GM12878 (cell line): ENCODE data around the gene SCN5A. TPM values are rescaled to one million over a fixed set of nuclear protein-coding genes. Genes with fewer than 3 reads are reported as not detected.

Source experiments
- ATAC-seq: fragments of 200-7000 bp; cut with Tn5 transposase; 3 replicates; pipeline ENCODE4 v1.9.1; 2020; ENCODE audit warnings: mild to moderate bottlenecking, moderate library complexity
- BruUV-seq: library from RNA; stranded (reverse); fragments of 400-500 nt; replicated peaks from 2 replicates; lab custom pipeline; 2021; lab: Mats Ljungman, UMichigan
- CTCF ChIA-PET: fragments of 300-600 bp; sonication (Branson Sonifier 250); formaldehyde crosslinking; extraction: SDS; loops from one replicate; lab custom pipeline; 2021; ENCODE audit warnings: inconsistent platforms; lab: Yijun Ruan, JAX
- POLR2A ChIA-PET: fragments of 350-600 bp; formaldehyde crosslinking; extraction: SDS; loops from one replicate; lab custom pipeline; 2021; ENCODE audit warnings: inconsistent platforms; lab: Charles Lee
- RAD21 ChIA-PET: fragments of 300-600 bp; sonication (Branson Sonifier 250); formaldehyde crosslinking; loops from one replicate; lab custom pipeline; 2023; ENCODE audit warnings: antibody characterized with exemption; ENCODE audit not compliant: unreplicated experiment; lab: Charles Lee
- SMC1A ChIA-PET: fragments of 300-600 bp; sonication (Branson Sonifier 250); formaldehyde crosslinking; loops from one replicate; lab custom pipeline; 2023; ENCODE audit not compliant: unreplicated experiment, uncharacterized antibody; lab: Charles Lee
- DNase-seq: peaks from one replicate; pipeline ENCODE4 v3.0.0-alpha.2; 2011; ENCODE audit warnings: low read depth, low spot score
- FAIRE-seq: peaks from 3 replicates; lab custom pipeline; 2011; peaks lifted over from hg19 to GRCh38; lab: Jason Lieb, UNC
- H2AFZ ChIP-seq: 2 replicates; pipeline ENCODE4 v1.6.0; 2011; ENCODE audit warnings: low read depth, low read length, control low read depth; ENCODE audit not compliant: control insufficient read depth
- H3K27ac ChIP-seq: 2 replicates; pipeline ENCODE4 v1.5.1; 2011; ENCODE audit warnings: control low read depth; ENCODE audit not compliant: control insufficient read depth, insufficient read depth
- H3K27me3 ChIP-seq, 2 experiments: replicated peaks in 1 of 2; 2 replicates each; pipeline versions ENCODE4 v1.6.0 to v1.6.1; 2011; ENCODE audit warnings: low read length in 1 of 2; ENCODE audit not compliant: control insufficient read depth in 2 of 2, insufficient read depth in 2 of 2
- H3K36me3 ChIP-seq, 2 experiments: 2 replicates each; pipeline ENCODE4 v1.5.1; 2011; ENCODE audit warnings: low read length in 1 of 2; ENCODE audit not compliant: control insufficient read depth in 2 of 2, insufficient read depth in 2 of 2
- H3K4me1 ChIP-seq: 2 replicates; pipeline ENCODE4 v1.6.1; 2011; ENCODE audit warnings: mild to moderate bottlenecking, low read length, moderate library complexity, mixed read lengths; ENCODE audit not compliant: control insufficient read depth, insufficient read depth
- H3K4me2 ChIP-seq: 2 replicates; pipeline ENCODE4 v1.6.0; 2011; ENCODE audit warnings: control low read depth; ENCODE audit not compliant: control insufficient read depth, insufficient read depth
- H3K4me3 ChIP-seq: fragments of 200-600 bp; sonication (generic); 2 replicates; pipeline ENCODE4 v1.5.1; 2016
- H3K79me2 ChIP-seq: 2 replicates; pipeline ENCODE4 v1.6.0; 2011; ENCODE audit warnings: low read length; ENCODE audit not compliant: control insufficient read depth, insufficient read depth
- H3K9ac ChIP-seq: 2 replicates; pipeline ENCODE4 v1.8.0; 2011; ENCODE audit warnings: low read length, control low read depth, mixed read lengths; ENCODE audit not compliant: control insufficient read depth, insufficient read depth
- H3K9me3 ChIP-seq: replicated peaks from 3 replicates; pipeline ENCODE4 v1.5.1; 2011; ENCODE audit warnings: mild to moderate bottlenecking, low read length; ENCODE audit not compliant: control insufficient read depth, insufficient read depth
- H4K20me1 ChIP-seq: 2 replicates; pipeline ENCODE4 v1.6.0; 2011; ENCODE audit not compliant: control insufficient read depth, insufficient read depth
- ZNF274 ChIP-seq: IDR thresholded peaks from one replicate; pipeline ENCODE4 v1.8.0; 2011; ENCODE audit not compliant: insufficient read length, insufficient read depth
- WGBS: methylation state at CpG from one replicate; pipeline ENCODE4 v1.1.6; 2016; ENCODE audit warnings: low lambda C conversion rate; ENCODE audit not compliant: insufficient replicate concordance, insufficient coverage; ENCODE audit errors: missing lambda C conversion rate; 5-methylcytosine and 5-hydroxymethylcytosine counted together
- in situ Hi-C: fragments of 300-500 bp; cut with MboI; formaldehyde crosslinking; loops from 9 replicates; pipeline ENCODE4 v1.14.3; 2018; ENCODE audit warnings: mixed read lengths
- intact Hi-C: fragments of 100-400 bp; cut with micrococcal nuclease; formaldehyde crosslinking; loops from one replicate; pipeline ENCODE4 v1.14.2; 2022; ENCODE audit not compliant: unreplicated experiment
- polyA plus RNA-seq, 11 experiments: library from polyadenylated mRNA; depleted of rRNA in 4 of 11; unstranded in 6 of 11; stranded (reverse) in 5 of 11; fragments of >200 nt; fragmentation: Nextera tagmentation in 4 of 11; fragmentation: Illumina TruSeq in 1 of 11; extraction: Ambion mirVana in 4 of 11; extraction: Trizol in 1 of 11; gene quantifications; 1 replicate in 1 of 11; 2 replicates in 10 of 11; pipeline versions ENCODE4 v1.2.1 to v1.2.3, GENCODE V29; 2011 to 2016; ENCODE audit warnings: inconsistent platforms in 2 of 11, missing spikeins in 2 of 11, low read depth in 1 of 11
- total RNA-seq, 4 experiments: library from RNA; depleted of rRNA in 3 of 4; stranded (reverse); fragments of >200 nt in 3 of 4; fragmentation: Illumina TruSeq in 1 of 4; extraction: Trizol in 1 of 4; gene quantifications; 2 replicates each; pipeline versions ENCODE4 v1.2.1 to v1.2.3, GENCODE V29; 2013 to 2021
- TF ChIP-seq, protein P1 (sequence below): fragments of 450-650 bp; IDR thresholded peaks from 2 replicates; pipeline ENCODE4 v1.6.1; 2018; ENCODE audit warnings: borderline replicate concordance, mild to moderate bottlenecking; ENCODE audit not compliant: partially characterized antibody

SCN5A gene
- total and polyA plus RNA-seq, 10 of the 15 experiments (the other 5 are each of a cell fraction or from before 2014, with no cell fraction given) = not detected

DNA sequence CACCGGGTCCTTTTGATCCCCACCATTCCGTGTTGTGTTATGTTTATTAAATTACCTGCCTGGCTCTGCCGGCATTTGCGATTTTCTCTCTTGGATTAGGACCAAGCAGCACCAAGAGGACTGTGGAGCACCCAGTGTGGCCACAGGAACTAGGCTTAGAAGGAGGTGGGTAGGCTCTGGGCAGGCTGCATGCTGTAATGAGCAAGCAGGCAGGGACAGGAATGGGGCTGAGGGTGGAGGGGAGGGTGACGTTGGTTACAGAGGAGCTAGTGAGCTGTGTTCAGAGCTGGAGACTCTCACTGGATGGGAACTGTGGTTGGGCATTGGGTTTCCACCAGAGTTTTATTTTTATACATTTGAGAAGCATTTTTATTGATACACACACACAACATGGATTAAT, 7.9 kb upstream of the SCN5A start:
- Histone ChIP-seq H3K4me3 (no peak overlapping the region), H4K20me1 (no peaks in the 10 kb centered on the region), H3K9ac (no peak overlapping the region), H3K4me2 (no peak overlapping the region), H3K27me3 (no peaks in the 10 kb centered on the region), H3K9me3 (peaks cover 1% of the 10 kb centered on the region; the same call in 1 of the 3 replicates), H3K4me1 (no peaks in the 10 kb centered on the region), H2AFZ (no peak overlapping the region), H3K36me3 (no peaks in the 10 kb centered on the region), H3K27ac (no peak overlapping the region), H3K79me2 (no peaks in the 10 kb centered on the region)
- BruUV-seq = no TSS peak
- FAIRE-seq (no peak), ATAC-seq (no peak), DNase-seq (no peak)
- POLR2A ChIA-PET = no interaction called here
- CTCF ChIA-PET = interaction anchor here (0.9 to 9.7 kb wide), 2 partner anchors 136 to 311 kb away, joined by 3 to 66 read pairs; partner anchors contain the start of gene XYLB
- RAD21 ChIA-PET = no interaction called here
- TF ChIP-seq, protein P1, sequence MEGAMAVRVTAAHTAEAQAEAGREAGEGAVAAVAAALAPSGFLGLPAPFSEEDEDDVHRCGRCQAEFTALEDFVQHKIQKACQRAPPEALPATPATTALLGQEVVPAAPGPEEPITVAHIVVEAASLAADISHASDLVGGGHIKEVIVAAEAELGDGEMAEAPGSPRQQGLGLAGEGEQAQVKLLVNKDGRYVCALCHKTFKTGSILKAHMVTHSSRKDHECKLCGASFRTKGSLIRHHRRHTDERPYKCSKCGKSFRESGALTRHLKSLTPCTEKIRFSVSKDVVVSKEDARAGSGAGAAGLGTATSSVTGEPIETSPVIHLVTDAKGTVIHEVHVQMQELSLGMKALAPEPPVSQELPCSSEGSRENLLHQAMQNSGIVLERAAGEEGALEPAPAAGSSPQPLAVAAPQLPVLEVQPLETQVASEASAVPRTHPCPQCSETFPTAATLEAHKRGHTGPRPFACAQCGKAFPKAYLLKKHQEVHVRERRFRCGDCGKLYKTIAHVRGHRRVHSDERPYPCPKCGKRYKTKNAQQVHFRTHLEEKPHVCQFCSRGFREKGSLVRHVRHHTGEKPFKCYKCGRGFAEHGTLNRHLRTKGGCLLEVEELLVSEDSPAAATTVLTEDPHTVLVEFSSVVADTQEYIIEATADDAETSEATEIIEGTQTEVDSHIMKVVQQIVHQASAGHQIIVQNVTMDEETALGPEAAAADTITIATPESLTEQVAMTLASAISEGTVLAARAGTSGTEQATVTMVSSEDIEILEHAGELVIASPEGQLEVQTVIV = no peak
- TF ChIP-seq ZNF274 = no peak
- SMC1A ChIA-PET = interaction anchor here (1.6 kb wide), 1 partner anchor 12 kb away, joined by 3 read pairs; no protein-coding TSS in a partner anchor
- in situ Hi-C loops (no loop called here), intact Hi-C loops (loop anchor here (10.0 kb wide), 3 partner anchors 163 to 347 kb away; partner anchors contain the start of gene EXOG)
- 28% methylated on average over 5 of the region's 5 CpGs for WGBS
